Measurements from ENCODE around the gene MIOS.
"Not testable (repeated sequence)": the region's sequence is repeated elsewhere in the genome, so short reads cannot be mapped to it uniquely, and the experiment has no call there.

The MIOS gene

DNA sequence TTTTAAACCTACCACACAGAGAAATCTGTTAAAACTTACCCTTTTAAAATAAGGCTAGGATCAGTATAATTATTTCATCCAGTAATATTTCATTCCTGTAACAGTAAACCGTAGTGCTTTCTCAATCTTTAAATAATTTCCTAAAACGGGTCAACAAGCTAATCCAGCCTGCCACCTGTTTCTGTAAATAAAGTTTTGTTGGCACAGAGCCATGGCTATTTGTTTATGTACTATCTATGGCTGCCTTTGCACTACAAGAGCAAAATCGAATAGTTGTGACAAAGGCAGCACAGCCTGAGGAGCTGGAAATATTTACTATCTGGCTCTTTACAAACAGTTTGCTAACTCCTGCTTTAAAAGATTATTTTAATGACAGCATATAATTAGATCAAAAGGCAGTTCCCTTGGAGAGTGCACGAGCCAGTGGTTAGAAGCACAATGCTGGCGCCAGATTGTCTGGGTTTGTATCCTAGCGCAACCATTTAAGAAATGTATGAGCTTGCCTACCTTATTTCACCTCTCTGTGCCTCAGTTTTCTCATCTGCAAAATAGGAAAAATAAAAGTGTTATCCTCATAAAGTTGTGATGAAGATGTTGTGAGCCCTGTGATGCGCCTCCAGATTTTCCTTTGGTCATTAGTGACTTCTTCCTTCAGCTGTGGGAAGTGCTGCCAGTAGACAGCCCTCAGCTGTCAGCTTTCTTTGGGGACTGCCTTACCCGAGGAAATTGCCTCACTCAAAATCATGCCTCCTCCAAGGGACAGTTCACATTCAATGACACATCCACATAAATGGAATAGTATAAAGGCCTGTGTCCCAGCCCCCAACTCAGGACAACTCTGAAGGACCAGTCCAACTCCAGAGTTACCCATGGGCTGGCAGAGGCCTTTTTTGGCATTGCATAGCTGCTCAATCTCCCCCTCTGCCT lies 11.8 kb upstream of the MIOS start:
- no peaks in the 10 kb centered on the region for H3K27me3 ChIP-seq (replicated peaks; ENCODE audit: control insufficient read depth, insufficient read depth, low read length)
- TF ChIP-seq, protein P1, sequence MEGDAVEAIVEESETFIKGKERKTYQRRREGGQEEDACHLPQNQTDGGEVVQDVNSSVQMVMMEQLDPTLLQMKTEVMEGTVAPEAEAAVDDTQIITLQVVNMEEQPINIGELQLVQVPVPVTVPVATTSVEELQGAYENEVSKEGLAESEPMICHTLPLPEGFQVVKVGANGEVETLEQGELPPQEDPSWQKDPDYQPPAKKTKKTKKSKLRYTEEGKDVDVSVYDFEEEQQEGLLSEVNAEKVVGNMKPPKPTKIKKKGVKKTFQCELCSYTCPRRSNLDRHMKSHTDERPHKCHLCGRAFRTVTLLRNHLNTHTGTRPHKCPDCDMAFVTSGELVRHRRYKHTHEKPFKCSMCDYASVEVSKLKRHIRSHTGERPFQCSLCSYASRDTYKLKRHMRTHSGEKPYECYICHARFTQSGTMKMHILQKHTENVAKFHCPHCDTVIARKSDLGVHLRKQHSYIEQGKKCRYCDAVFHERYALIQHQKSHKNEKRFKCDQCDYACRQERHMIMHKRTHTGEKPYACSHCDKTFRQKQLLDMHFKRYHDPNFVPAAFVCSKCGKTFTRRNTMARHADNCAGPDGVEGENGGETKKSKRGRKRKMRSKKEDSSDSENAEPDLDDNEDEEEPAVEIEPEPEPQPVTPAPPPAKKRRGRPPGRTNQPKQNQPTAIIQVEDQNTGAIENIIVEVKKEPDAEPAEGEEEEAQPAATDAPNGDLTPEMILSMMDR (IDR thresholded peaks at IDR 0.05; ENCODE audit: insufficient read depth, low read length, poor library complexity, severe bottlenecking), result no peak
- H3K36me3 ChIP-seq (ENCODE audit: control insufficient read depth, insufficient read depth, low read length), result no peaks in the 10 kb centered on the region
- DNase-seq (ENCODE audit: extremely low read depth, insufficient read length), result no peak
- H3K4me3 ChIP-seq (replicated peaks; ENCODE audit: low read depth, low read length), result no peak overlapping the region

DNA sequence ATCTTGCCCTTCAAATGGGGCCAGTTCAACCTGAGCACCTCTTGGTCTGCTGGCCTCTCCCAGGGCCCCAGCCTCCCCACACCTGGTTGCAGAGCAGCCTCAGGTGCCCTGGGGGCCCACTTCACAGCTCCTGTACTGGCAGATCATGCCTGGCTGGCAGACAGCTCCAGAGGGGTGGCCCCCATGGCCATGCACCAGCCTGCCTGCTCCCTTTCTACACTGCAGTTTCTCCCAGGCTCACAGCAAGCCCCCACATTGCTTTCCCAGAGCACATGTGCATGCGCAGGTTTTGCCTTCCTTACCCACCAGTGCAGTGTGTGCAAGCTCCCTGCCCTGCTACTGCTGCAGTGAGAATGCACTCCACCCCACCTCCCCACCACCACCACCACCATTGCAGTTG lies 9.8 kb upstream of the MIOS start:
- DNase-seq (ENCODE audit: extremely low read depth, insufficient read length), result no peak
- Histone ChIP-seq H3K4me3 (replicated peaks; ENCODE audit: low read depth, low read length) (no peak overlapping the region), H3K36me3 (ENCODE audit: control insufficient read depth, insufficient read depth, low read length) (no peaks in the 10 kb centered on the region), H3K27me3 (replicated peaks; ENCODE audit: control insufficient read depth, insufficient read depth, low read length) (no peaks in the 10 kb centered on the region)
- TF ChIP-seq, protein P1 (IDR thresholded peaks at IDR 0.05; ENCODE audit: insufficient read depth, low read length, poor library complexity, severe bottlenecking), result no peak

DNA sequence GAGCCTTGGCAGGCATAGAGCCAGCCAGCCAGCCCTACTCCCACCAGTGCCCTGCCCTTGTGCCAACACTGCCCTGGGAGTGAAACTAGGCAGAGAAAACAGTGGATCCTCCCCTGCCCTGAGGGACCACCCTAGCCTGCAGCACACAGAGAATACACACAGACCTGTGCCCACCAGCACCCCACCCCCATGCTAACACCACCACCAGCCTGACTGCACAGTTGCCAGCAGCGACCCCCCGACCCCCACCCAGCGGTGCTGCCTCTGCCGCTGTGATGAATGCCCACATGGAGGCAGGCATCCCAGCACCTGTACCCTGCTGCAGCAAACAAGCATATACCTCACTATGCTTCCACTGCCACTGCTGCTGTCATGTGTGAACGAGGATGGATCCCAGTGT lies 9.4 kb upstream of the MIOS start:
- DNase-seq (ENCODE audit: extremely low read depth, insufficient read length), result no peak
- Histone ChIP-seq H3K27me3 (replicated peaks; ENCODE audit: control insufficient read depth, insufficient read depth, low read length) (no peaks in the 10 kb centered on the region), H3K4me3 (replicated peaks; ENCODE audit: low read depth, low read length) (no peak overlapping the region), H3K36me3 (ENCODE audit: control insufficient read depth, insufficient read depth, low read length) (no peaks in the 10 kb centered on the region)
- TF ChIP-seq, protein P1 (IDR thresholded peaks at IDR 0.05; ENCODE audit: insufficient read depth, low read length, poor library complexity, severe bottlenecking), result no peak

DNA sequence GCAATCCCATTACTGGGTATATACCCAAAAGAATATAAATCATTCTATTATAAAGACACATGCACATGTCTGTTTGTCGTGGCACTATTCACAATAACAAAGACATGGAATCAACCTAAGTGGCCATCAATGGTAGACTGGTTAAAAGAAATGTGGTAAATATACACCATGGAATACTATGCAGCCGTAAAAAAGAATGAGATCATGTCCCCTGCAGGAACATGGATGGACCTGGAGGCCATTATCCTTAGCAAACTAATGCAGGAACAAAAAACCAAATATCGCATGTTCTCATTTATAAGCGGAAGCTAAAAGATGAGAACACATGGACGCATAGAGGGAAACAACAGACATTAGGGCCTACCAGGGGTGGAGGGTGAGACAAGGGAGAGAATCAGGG lies 5.1 kb upstream of the MIOS start:
- DNase-seq (ENCODE audit: extremely low read depth, insufficient read length); H3K4me3 ChIP-seq (replicated peaks; ENCODE audit: low read depth, low read length); H3K36me3 ChIP-seq (ENCODE audit: control insufficient read depth, insufficient read depth, low read length); H3K27me3 ChIP-seq (replicated peaks; ENCODE audit: control insufficient read depth, insufficient read depth, low read length): not testable (repeated sequence)

DNA sequence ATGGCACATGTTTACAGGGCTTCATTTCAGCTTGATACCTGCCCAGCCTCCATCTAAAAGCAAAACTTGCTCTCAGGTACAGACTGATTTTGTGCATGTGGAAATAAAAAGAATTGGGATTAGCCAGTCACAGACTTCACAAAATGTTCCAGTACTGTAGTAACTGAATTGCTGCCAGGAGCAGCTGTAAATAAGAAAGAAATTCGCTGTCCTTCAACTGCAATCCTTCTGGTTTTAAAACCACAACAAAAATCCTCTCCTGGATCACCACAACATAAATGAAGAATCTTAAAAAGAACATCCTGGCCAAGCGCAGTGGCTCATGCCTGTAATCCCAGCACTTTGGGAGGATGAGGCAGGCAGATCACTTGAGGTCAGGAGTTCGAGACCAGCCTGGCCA lies 3.9 kb upstream of the MIOS start:
- no peak for DNase-seq (ENCODE audit: extremely low read depth, insufficient read length)
- H3K27me3 ChIP-seq (replicated peaks; ENCODE audit: control insufficient read depth, insufficient read depth, low read length), result no peaks in the 10 kb centered on the region
- TF ChIP-seq, protein P1 (IDR thresholded peaks at IDR 0.05; ENCODE audit: insufficient read depth, low read length, poor library complexity, severe bottlenecking), result no peak

DNA sequence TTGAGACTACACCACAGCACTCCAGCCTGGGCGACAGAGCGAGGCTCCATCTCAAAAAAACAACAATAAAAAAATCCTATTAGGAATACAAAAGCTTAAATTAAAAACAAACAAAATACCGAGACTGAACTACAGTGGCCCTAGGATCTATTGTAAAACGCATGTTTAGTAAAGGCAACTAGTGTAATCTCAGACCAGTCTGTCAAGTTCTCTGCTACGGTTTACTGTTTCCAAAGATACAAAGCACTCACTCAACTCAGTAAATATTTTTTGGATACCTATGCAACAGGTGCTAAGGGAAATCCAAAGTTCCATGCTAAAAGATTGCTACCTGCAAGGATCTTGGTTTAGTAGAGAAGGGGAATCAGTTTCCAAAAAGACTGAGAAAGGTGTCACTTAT lies 3.4 kb upstream of the MIOS start:
- no peak overlapping the region for H3K4me3 ChIP-seq (replicated peaks; ENCODE audit: low read depth, low read length)
- H3K36me3 ChIP-seq (ENCODE audit: control insufficient read depth, insufficient read depth, low read length), result no peaks in the 10 kb centered on the region
- DNase-seq (ENCODE audit: extremely low read depth, insufficient read length), result no peak
- no peaks in the 10 kb centered on the region for H3K27me3 ChIP-seq (replicated peaks; ENCODE audit: control insufficient read depth, insufficient read depth, low read length)
- TF ChIP-seq, protein P1 (IDR thresholded peaks at IDR 0.05; ENCODE audit: insufficient read depth, low read length, poor library complexity, severe bottlenecking), result no peak

More for the DNA sequence above, 3.9 kb upstream of the MIOS start:
- no peaks in the 10 kb centered on the region for H3K36me3 ChIP-seq (ENCODE audit: control insufficient read depth, insufficient read depth, low read length)
- H3K4me3 ChIP-seq (replicated peaks; ENCODE audit: low read depth, low read length), result no peak overlapping the region

Data from GM06990 (cell line).